GM19324 (cell line): ENCODE data around the gene TENT4A.
"Not testable (repeated sequence)": the region's sequence is repeated elsewhere in the genome, so short reads cannot be mapped to it uniquely, and the experiment has no call there.

Experiments
- ATAC-seq: cut with Tn5 transposase; IDR thresholded peaks from one replicate; pipeline ENCODE4 v1.9.1; 2021; ENCODE audit warnings: mild to moderate bottlenecking, moderate library complexity; ENCODE audit not compliant: unreplicated experiment, low FRiP score

The TENT4A gene

DNA sequence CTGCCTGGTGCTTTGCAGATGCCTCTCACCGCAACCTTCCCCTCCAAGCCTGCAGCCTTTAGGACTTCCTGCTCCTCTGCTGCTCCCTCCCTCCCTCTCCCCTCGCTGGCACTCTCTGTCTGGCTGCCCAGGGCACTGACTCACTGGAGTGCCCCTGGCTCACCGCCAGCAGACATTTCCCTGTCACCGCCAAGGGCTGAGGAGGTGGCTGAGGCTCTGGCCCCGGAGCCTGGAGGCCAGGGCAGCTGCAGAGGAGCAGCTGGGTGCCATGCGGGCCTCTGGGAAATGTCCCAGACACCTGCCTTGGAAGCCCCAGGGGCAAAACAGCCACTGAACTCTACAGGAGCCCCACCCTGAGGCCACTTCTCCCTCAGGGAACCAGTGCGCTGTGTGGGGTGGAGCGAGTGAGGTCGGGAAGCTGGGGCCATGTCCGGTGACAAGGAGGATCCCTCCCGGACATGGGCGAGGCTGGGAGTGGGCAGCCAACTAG is 53.4 kb downstream of the TENT4A start:
- ATAC-seq = no peak

DNA sequence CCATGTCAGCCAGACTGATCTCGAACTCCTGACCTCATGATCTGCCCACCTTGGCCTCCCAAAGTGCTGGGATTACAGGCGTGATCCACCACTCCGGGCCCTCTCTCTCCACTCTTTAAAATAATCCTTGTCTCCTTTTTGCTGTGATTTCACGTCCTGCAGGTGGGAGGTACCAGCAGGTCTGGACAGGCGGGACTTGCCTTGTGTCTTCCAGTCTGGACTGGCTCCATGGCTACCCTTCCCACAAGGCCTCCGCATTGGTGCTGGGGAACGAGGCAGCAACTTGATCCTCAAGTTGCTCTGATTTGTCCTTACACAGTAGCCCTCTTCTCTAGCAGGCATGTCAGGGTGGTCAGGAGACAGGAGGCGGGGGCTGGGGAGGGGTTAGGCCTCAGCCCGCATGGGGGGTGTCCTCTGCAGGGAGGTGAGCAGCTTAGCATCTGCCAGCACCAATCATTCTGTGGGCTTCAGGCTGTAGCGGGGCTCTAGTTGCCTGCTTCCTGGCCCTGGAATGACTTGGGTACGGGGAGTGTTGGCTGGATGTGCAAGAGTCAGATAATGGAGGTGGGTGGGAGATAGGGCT is 54.3 kb downstream of the TENT4A start:
- ATAC-seq = no peak

DNA sequence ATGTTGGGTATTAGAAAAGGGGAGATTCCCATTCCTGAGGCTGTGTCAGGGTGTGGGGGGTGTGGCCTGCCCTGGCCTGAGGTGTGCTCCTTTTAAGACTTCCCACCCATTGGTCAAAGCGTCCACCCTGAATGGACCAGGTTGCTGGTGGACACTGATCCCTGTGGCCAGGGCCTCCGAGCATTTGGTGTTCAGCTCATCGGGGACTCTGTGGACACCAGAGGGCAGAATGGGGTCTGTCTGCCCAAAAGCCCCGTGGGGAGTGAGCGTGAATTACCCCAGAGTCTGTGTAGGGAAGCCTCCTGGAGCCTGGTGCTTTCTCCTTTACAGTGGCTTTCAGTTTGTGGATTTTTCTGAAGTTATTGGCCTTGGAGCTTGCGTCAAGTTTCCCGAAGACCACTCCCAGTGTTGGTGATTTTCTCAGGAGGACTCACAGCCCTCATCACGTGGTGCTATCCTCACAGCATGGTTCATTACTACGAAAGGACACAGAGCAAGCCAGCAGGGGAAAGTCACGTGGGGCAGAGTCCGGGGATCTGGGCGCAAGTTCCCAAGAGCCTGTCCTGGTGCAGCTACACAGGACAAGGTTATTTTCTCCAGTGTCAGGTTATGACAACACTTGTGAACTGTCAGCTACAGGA is 55.5 kb downstream of the TENT4A start:
- ATAC-seq = no peak

DNA sequence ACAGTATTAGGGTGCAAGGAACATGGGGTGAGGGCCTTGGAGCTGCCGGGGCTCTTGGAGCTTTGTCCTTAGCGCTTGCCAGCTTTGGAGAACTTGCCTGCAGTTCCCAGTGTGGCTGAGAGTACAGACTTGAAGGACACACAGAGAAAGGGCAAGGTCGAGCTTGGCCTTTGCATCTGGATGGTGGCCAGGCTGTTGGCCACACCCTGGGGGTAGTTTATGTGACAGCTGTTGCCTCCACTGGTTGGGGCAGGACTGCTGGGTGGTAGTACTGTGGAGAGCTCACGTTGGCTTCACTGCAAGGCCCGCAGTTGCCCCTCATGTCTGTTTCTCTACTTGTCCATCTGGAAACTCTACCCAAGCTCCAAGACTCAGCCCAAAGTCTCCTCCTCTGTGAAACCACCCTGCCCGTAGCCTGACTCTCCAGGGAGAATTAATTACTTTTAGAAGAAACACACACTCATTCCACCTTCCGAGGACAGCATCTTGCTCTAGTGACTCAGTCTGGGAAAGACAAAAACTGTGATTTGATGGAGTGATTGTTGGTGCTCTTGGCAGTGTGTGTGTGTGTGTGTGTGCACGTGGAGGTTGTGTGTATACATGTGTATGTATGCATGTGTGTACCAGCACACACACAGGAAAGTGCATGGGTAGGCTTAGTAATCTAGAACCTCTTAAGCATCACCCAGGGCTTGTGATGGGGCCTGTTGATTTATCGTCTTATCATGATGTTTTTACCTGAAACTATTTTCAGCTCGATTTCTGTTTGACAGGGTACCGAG is 57.8 kb downstream of the TENT4A start:
- ATAC-seq = no peak

DNA sequence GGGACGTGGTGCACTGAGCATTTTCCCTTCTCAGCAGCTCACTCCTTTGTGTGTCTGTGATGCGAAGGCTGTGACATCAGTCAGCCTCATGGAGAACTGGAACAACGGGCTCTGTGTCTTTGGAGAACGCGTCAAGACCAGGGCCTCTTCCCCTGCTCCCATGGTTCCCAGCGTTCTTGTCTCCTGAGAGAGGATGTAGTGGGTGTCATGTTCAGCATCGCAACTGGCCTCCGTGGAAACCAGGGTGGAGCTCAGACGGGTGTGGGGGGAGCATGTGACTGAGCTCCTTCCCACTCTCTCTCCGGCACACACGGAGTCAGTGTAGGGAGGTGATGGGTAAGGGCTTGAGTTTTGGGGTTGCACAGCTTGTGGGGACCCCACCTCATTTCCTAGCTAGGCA is 59.7 kb downstream of the TENT4A start:
- no peak for ATAC-seq

DNA sequence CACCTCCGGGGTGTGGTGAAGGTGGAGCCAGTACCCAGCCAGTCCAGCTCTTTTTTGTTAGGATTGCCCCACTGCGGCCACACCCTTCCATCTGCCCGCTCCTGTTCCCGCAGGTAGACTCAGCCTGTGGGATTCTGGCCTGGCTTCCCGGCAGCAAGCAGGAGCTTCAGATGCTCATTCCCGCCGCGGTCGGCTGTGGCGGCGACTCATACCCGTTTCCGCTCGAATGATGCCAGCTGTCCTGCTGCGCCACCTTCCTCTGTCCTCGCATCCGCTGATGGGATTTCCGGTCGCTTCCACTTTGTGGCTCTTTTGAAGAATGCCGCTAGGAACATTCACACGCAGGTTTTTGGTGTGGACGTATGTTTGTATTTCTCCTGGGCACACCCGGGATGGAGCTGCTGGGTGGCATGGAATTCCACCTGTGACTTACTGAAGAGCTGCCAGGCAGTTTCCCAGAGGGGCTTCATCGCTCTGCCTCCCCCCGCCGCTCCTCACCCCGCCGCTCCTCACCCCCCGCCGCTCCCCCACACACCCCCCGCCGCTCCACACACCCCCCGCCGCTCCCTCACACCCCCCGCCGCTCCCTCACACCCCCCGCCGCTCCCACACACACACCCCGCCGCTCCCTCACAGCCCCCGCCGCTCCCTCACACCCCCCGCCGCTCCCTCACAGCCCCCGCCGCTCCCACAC is 60.3 kb downstream of the TENT4A start:
- no peak for ATAC-seq

DNA sequence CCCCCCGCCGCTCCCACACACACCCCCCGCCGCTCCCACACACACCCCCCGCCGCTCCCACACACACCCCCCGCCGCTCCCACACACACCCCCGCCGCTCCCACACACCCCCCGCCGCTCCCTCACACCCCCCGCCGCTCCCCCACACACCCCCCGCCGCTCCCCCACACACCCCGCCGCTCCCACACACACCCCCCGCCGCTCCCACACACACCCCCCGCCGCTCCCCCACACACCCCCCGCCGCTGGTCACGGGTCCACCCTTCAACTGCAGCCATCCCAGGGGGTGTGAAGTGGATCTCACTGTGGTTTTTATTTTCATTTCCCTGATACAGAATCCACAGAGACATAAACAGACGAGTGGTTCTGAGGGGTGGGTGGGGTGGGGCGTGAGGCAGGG is 61.0 kb downstream of the TENT4A start:
- ATAC-seq = not testable (repeated sequence)

DNA sequence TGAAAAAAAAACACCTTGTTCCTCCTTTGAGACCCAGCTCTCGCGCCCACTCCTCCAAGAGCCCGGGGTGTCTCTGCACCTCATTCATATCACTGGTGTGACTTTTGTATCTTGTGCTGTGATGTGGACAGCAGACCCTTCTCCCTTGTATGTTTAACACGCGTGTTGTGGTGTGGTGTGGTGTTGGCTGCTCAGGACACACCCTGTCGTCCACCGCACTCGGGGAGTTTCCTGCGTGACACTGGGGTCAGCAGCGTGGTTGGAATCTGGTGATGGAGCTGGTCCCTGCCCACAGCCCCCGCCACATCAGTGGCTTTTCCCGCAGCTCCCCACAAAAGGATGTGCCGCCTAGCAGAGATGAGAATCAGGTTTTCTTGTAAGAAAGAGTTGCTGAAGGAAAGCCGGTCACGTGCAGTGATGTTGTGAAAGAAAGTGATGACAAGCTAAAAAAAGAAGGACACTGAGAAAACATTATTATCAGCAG is 61.5 kb downstream of the TENT4A start:
- no peak for ATAC-seq

DNA sequence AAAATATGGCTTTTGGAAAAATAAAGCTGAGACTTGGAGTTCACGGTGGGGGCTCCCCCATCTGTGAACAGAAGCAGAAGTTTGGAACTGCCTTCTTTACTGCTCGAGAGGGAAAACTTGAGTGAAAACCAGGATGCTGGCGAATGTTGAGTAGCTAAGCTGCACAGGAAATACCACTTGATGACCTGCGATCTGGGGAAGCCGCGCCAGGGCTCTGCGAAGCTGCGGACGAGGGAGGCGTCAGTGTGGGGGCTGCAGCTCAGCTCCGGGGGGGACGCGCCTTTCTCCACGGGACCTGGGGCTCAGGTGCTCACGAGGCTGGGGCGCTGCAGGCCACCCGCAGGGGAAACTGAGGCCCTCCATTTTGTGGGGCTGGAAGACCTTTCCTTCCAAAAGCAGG is 62.3 kb downstream of the TENT4A start:
- ATAC-seq = no peak

DNA sequence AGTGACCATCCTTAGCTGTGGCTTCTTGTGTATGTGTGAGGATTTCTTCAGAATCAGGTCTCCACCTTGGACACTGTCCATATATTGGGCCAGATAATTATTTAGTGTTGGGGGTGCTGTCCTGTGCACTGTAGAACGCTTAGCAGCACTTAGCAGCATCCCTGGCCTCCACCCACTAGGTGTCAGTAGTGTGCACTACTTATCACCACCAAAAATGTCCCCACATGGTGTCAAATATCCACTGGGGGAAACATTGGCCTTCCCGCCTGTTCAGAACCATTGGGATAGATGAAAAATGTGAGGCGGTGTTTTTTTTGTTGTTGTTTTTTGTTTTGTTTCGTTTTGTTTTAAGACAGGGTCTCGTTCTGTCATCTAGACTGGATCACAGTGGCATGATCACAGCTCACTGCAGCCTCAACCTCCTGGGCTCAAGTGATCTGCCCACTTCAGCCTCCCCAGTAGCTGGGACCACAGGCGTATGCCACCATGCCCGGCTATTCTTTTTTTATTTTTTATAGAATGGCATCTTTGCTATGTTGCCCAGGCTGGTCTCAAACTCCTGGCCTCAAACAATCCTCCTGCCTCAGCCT is 67.7 kb downstream of the TENT4A start:
- peak; percentile 76 for ATAC-seq

DNA sequence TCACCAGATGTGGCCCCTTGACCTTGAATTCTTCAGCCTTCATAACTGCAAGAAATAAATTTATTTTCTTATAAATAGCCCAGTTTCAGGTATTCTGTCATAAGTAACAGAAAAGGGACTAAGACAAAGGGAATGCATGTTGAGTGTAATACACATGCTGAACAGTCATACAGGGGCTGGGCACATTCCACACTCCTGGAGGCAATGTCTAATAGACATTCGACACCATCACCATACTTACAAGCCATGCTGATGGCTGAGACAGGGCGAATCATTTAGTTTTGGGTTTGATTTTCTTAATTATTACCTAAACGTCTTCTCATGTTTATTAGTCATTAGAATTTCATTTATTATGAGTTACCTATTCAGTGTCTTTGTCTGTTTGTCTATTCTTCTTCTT is 68.5 kb downstream of the TENT4A start:
- ATAC-seq = no peak

DNA sequence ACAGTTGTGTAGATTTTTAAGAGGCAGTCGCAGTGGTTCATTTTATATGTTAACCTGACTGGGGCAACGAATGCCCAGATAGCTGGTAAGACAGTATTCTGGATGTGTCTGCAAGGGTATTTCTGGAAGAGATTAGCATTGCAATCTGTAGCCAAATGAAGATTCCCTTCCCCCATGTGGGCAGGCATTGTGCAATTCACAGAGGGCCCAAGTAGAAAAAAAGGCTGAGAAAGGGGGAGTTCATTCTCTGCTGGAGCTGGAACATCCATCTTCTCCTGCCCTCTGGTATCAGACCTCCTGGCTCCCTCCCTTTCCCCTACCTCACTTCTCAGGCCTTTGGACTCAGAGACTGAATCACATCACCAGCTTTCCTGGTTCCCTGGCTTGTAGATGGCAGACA is 70.6 kb downstream of the TENT4A start:
- no peak for ATAC-seq

DNA sequence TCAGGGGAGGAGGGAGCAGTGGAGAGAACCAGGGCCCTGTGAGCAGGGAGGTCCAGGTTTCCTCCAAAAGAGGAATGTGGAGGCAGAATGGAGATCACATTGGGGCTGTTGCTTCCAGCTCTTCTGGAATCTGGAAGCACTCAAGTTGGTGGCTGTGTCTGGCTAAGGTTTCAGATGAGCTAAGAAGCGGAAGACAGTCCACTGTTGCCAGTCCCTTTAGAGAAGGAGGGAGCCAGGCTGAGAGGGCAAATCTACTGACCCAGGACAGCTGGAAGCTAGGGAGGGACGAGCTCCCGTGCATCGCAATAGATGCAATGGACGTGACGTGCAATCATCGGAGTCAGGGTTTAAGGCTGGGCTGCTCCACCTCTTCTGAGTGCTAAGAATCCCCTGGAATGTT is 71.2 kb downstream of the TENT4A start:
- no peak for ATAC-seq

DNA sequence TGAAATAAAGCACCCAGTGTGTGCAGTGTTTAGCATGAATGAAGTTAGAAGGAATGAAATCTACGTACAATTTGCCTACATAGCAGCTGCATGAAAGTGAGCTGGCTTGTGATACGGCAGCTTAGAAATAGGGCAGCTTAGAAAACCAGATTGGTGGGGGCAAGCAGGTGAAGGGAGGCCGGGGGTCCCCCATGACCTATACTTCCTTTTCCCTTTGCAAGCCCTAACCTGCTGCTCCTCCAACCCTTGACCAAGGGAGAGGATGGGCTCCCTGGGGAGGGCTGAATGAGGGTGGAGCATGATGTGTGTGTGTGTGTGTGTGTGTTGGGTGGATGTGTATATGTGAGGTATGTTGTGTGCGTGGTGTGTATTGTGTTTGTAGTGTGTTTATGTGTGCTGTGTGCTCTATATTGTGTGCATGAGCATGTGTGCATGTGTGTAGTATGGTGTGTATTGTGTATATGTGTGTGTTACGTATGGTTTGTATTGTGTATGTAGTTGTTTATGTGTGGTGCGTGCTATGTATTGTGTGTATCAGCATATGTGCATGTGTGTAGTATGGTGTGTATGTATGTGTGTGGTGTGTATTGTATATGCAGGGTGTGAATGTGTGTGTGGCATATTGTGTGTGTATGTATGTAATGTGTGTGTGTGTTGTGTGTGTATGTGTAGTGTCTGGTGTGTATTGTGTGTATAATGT is 72.1 kb downstream of the TENT4A start:
- no peak for ATAC-seq

DNA sequence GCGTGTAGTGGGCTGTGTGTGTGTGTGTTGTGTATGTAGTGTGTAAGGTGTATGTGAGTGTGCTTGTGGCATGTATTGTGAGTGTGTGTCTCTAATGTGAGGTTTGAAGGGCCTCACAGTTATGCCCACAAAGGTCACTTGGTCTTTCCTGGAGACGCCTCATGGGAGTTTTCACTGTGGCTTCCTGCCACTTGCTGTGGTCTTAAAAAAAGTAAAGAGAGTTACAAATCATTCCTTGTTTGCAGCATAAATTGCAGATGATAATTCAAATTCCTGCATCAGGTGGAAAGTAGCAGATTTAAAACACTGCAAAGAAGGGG is 72.6 kb downstream of the TENT4A start:
- no peak for ATAC-seq

DNA sequence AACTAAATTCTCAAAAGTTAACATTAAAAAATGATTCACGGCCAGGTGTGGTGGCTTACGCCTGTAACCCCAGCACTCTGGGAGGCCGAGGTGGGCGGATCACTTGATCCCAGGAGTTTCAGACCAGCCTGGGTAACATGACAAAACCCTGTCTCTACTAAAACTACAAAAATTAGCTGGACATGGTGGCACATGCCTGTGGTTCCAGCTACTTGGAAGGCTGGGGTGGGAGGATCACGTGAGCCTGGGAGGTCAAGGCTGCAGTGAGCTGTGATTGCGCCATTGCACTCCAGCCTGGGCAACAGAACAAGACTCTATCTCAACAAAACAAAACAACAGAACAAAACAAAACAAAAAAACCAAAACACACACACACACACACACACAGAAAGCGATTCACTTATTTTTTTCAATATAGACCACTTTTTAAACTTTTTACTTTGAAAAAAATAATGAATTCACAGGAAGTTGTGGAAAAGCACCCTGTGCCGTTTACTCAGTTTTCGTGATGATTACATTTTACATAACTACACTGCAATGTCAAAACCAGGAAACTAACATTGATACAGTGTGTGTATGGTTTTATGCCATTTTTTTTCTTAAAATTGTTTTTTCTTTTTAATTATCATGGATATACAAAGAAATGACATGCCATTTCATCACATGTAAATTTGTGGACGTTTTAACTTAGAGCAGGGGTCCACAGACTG is 73.7 kb downstream of the TENT4A start:
- ATAC-seq = no peak

DNA sequence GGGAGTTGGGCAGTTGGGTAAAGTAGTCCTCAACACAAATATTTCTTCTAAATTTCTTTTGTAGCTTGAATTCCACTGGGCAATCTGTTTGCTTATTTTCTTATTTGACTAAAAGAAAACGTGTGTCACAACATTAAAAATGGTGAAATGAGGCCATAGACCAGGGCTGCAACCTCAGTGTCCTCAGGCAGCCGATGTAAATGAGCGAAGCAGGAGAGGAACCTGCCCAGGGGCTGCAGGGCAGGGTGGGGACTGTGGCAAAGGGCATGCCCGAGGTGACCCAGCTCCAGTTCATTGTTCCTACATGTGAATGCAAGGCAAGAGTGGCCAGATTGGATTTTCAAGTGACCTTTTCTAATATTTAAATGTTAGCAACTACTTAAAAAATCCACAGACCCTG is 74.7 kb downstream of the TENT4A start:
- ATAC-seq = no peak

DNA sequence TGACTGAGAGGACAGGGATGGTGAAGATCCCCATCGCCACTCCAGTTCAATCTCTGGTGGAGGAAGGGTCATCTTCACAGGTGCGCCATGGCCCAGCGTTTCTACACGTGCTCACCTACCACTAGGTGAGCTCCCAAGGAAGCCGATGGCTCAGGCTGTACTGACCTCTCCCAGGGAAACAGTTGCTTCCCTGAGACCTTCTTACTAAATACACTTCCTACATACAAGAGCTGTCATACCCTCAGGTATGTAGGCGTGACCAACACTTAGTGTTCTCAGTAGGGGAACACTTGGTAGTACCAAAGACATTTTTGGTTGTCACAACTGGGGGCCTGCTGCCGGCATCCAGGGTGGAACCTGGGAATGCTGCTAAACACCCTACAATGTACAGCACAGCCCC is 75.2 kb downstream of the TENT4A start:
- ATAC-seq = no peak

DNA sequence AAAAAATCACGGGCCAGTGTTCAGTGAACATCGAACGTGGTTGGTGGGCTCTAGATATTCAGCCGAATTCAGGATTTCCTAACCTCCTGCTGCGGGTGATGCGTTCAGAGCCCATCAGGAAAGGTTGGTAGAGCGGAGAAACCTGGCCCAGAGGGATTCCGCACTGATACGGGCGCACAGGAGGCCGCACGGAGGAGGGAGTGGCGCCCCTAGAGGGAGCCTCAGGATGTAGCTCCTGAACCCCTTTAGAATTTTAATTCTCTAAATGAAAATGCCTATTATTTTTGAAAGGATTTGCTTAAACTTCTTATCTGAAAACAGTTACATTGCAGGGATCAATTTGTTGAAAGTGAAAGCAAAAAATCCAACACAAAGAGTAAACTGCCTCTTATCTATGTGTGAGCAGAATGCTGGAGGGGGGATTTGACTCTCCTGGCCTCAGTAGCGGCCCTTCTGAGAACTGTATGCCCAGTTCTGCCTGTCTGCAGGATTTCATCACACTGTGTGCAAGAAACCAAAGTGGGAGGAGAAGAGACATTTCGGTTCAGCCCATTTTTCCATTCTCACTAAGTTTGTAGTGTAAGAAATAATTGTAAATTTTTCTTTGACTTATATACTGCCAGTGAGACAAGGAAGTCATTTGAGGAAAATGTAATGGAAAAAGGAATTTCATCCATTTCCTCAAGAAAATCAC is 75.9 kb downstream of the TENT4A start:
- no peak for ATAC-seq
